GM04504 (cell line): ENCODE results near the gene GRAMD4.
"Not testable (repeated sequence)": the region's sequence is repeated elsewhere in the genome, so short reads cannot be mapped to it uniquely, and the experiment has no call there.

ENCODE experiments used
- DNase-seq: peaks from one replicate; pipeline ENCODE4 v3.0.0-alpha.2; 2012; ENCODE audit warnings: low read depth

GRAMD4 gene

GRCh38 chr22:46637711-46638600, 17.8 kb downstream of the GRAMD4 start:
- no peak for DNase-seq

GRCh38 chr22:46638601-46639431, 18.6 kb downstream of the GRAMD4 start:
- no peak for DNase-seq

GRCh38 chr22:46639843-46640242, 19.7 kb downstream of the GRAMD4 start:
- no peak for DNase-seq

GRCh38 chr22:46640293-46641055, 20.3 kb downstream of the GRAMD4 start:
- no peak for DNase-seq

GRCh38 chr22:46641811-46642266, 21.7 kb downstream of the GRAMD4 start:
- DNase-seq: no peak

- not testable (repeated sequence) for DNase-seq
Observed at GRCh38 chr22:46642840-46643480, 22.8 kb downstream of the GRAMD4 start.

- no peak for DNase-seq
Observed at GRCh38 chr22:46646531-46647215, 26.5 kb downstream of the GRAMD4 start.

GRCh38 chr22:46648225-46648820, 28.1 kb downstream of the GRAMD4 start:
- DNase-seq: not testable (repeated sequence)

- no peak for DNase-seq
Observed at GRCh38 chr22:46649141-46650077, 29.2 kb downstream of the GRAMD4 start.

- no peak for DNase-seq
Observed at GRCh38 chr22:46650078-46650810, 30.1 kb downstream of the GRAMD4 start.

- no peak for DNase-seq
Observed at GRCh38 chr22:46651316-46651715, 31.1 kb downstream of the GRAMD4 start.

GRCh38 chr22:46652081-46652846, 32.1 kb downstream of the GRAMD4 start:
- DNase-seq: no peak

GRCh38 chr22:46652847-46653331, 32.7 kb downstream of the GRAMD4 start:
- DNase-seq: no peak

- DNase-seq: no peak
Observed at GRCh38 chr22:46653596-46653995, 33.4 kb downstream of the GRAMD4 start.

GRCh38 chr22:46654426-46654825, 34.2 kb downstream of the GRAMD4 start:
- no peak for DNase-seq

GRCh38 chr22:46654927-46655595, 34.9 kb downstream of the GRAMD4 start:
- DNase-seq: no peak
